Glutamatergic neuron (in vitro differentiated cells): ENCODE data around the gene CCT6B. TPM values are rescaled to one million over a fixed set of nuclear protein-coding genes. Genes with fewer than 3 reads are reported as not detected.

Experiments used
- DNase-seq: peaks from one replicate; pipeline ENCODE4 v3.0.0; 2022
- H3K27ac Mint-ChIP-seq: one replicate; pipeline ENCODE4 v1.8.0; 2020; ENCODE audit warnings: mild to moderate bottlenecking, mixed read lengths, inconsistent platforms; ENCODE audit not compliant: unreplicated experiment
- H3K27me3 Mint-ChIP-seq: one replicate; pipeline ENCODE4 v1.8.0; 2020; ENCODE audit warnings: mild to moderate bottlenecking, moderate library complexity, mixed read lengths, inconsistent platforms; ENCODE audit not compliant: unreplicated experiment
- H3K36me3 Mint-ChIP-seq: one replicate; pipeline ENCODE4 v1.8.0; 2020; ENCODE audit warnings: mild to moderate bottlenecking, mixed read lengths, inconsistent platforms; ENCODE audit not compliant: unreplicated experiment
- H3K4me1 Mint-ChIP-seq: one replicate; pipeline ENCODE4 v1.8.0; 2020; ENCODE audit warnings: mild to moderate bottlenecking, low read depth, mixed read lengths, inconsistent platforms; ENCODE audit not compliant: unreplicated experiment
- H3K4me3 Mint-ChIP-seq: one replicate; pipeline ENCODE4 v1.8.0; 2020; ENCODE audit warnings: mild to moderate bottlenecking, mixed read lengths, inconsistent platforms; ENCODE audit not compliant: unreplicated experiment
- H3K9me3 Mint-ChIP-seq: one replicate; pipeline ENCODE4 v1.8.0; 2020; ENCODE audit warnings: mild to moderate bottlenecking, moderate library complexity, mixed read lengths, inconsistent platforms; ENCODE audit not compliant: unreplicated experiment
- CTCF ChIP-seq: fragments of 200-600 bp; sonication (generic); IDR thresholded peaks from one replicate; pipeline ENCODE4 v1.5.0; 2021; ENCODE audit not compliant: partially characterized antibody, unreplicated experiment
- total RNA-seq: library from RNA; stranded (reverse); fragmentation: NEBNext Ultra II Directional; extraction: Animal tissue kit (Norgen Biotek cat#: 25700); gene quantifications from one replicate; pipeline ENCODE4 v1.2.1, GENCODE V29; 2021; ENCODE audit not compliant: unreplicated experiment

The CCT6B gene
- total RNA-seq, 1 donor from 2014 or later, result 2.4 TPM

GRCh38 chr17:34990921-34991365 is 29.7 kb upstream of the CCT6B start:
- no peak for TF ChIP-seq CTCF
- peaks cover 4% of the 10 kb centered on the region for H3K4me1 Mint-ChIP-seq
- H3K4me3 Mint-ChIP-seq, result no peak overlapping the region
- H3K27me3 Mint-ChIP-seq, result peaks cover 1% of the 10 kb centered on the region
- H3K27ac Mint-ChIP-seq, result no peak overlapping the region
- H3K9me3 Mint-ChIP-seq, result peaks cover 2% of the 10 kb centered on the region
- no peak for DNase-seq
- no peaks in the 10 kb centered on the region for H3K36me3 Mint-ChIP-seq

DNA sequence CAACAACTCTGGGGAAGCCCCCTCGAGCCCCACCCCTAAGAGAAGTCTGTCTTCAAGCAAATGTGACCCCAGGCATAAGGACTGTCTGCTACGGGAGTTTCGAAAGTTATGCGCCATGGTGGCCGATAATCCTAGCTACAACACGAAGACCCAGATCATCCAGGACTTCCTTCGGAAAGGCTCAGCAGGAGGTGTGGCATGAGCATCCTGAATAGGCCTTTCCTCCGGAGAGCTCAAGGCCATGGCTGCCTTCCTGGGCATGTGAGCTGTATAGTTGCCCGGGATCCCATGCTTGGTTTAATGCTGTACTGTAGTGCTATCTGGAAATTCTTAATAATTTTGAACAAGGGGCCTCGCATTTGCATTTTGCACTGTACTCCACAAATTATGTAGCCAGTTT is 28.2 kb upstream of the CCT6B start:
- Mint-ChIP-seq H3K4me1 (no peaks in the 10 kb centered on the region), H3K36me3 (no peaks in the 10 kb centered on the region), H3K4me3 (no peak overlapping the region), H3K27me3 (peaks cover 1% of the 10 kb centered on the region), H3K27ac (no peak overlapping the region), H3K9me3 (peaks cover 2% of the 10 kb centered on the region)
- TF ChIP-seq CTCF, result no peak
- no peak for DNase-seq

DNA sequence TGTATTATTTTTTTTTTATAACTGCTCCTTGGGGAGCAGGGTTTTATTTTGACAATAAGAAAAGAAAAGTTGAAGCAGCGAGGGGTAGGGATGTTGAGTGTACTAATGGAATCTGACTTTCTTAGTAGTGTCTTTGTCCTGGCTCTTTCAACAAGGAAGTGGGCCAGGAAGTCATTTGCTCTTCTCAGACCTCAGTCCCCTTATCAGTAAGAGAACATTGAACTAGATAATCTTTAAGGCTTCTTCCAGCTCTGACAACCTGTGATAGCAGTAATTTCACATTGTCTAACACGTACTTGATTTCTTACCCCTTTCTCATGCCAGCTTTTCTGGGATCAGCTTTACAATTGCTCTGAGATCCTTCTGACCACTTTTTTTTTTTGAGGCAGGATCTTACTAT is 27.4 kb upstream of the CCT6B start:
- Mint-ChIP-seq H3K27me3 (peaks cover 1% of the 10 kb centered on the region), H3K4me3 (no peak overlapping the region), H3K4me1 (no peaks in the 10 kb centered on the region), H3K9me3 (peaks cover 2% of the 10 kb centered on the region), H3K27ac (no peak overlapping the region), H3K36me3 (no peaks in the 10 kb centered on the region)
- DNase-seq, result no peak
- no peak for TF ChIP-seq CTCF

GRCh38 chr17:34987232-34987631 is 26.0 kb upstream of the CCT6B start:
- H3K4me3 Mint-ChIP-seq, result no peak overlapping the region
- no peak for TF ChIP-seq CTCF
- no peak for DNase-seq
- H3K4me1 Mint-ChIP-seq, result no peaks in the 10 kb centered on the region
- H3K27me3 Mint-ChIP-seq, result peaks cover 1% of the 10 kb centered on the region
- no peak overlapping the region for H3K27ac Mint-ChIP-seq
- peaks cover 2% of the 10 kb centered on the region for H3K9me3 Mint-ChIP-seq
- no peaks in the 10 kb centered on the region for H3K36me3 Mint-ChIP-seq

DNA sequence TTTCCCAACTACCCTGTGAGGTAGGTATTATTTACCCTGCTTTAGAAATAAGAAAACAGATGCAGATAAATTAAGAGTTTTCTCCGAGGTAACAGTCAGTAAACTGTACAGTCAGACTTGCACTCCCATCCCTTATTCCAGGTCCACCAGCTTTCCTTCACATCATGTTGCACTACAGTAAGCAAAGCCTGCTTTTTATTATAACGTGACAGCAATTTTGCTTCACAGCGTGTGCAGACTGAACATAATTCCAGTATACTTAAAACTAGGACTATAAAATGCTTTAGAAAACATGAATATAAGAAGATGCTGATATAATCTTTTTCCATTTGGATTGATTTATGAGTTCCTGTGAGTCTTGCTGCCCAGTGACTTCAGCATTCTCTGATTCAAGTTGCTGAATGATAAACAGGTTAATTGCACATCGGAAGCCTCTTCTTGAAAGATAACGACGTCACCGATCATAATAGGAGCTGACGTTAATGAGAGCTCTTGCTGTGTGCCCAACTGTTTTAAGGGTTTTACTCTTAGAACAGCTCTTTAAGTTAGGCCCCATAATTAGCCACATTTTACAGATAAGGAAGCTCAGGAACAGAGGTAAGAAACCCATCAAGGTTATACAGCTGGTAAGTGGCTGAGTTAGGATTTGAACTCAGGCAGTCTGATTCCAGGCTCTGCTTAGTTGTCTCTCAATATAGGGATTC is 20.4 kb upstream of the CCT6B start:
- Mint-ChIP-seq H3K9me3 (peaks cover 9% of the 10 kb centered on the region), H3K4me1 (peaks cover 14% of the 10 kb centered on the region), H3K36me3 (no peaks in the 10 kb centered on the region), H3K27ac (peak overlapping the region; percentile 93), H3K4me3 (peak overlapping the region; percentile 98), H3K27me3 (peaks cover 10% of the 10 kb centered on the region)
- no peak for TF ChIP-seq CTCF
- no peak for DNase-seq
